ENCODE data around the gene ECHS1. TPM values are rescaled to one million over a fixed set of nuclear protein-coding genes. Genes with fewer than 3 reads are reported as not detected.

The ECHS1 gene
- total and polyA plus RNA-seq, 2 of the 8 experiments (the other 6 are each of a cell fraction or from before 2014, with no cell fraction given): 41.7 to 101 TPM

- TF ChIP-seq CHD7 (IDR thresholded peaks at IDR 0.05; ENCODE audit: insufficient replicate concordance, low read length) (no peak), YY1 (IDR thresholded peaks at IDR 0.05; ENCODE audit: low read depth, low read length) (no peak), EZH2 (IDR thresholded peaks at IDR 0.05; ENCODE audit: low read depth, low read length, severe bottlenecking) (no peak), ZNF274 (IDR thresholded peaks at IDR 0.05; ENCODE audit: borderline replicate concordance, extremely low read depth, low read length) (no peak), EGR1 (IDR thresholded peaks at IDR 0.05; ENCODE audit: borderline replicate concordance, low read depth, low read length) (no peak), RAD21 (IDR thresholded peaks at IDR 0.05 in 1 of 2, conservative IDR thresholded peaks at IDR 0.05 in 1 of 2; ENCODE audit: low read depth in 2 of 2, low read length in 2 of 2) (no peak)
These were observed 23.0 kb upstream of the ECHS1 start (continued) for GRCh38 chr10:133396035-133396624.
